ENCODE measurements around the gene TCEA2.
"Not testable (repeated sequence)": the region's sequence is repeated elsewhere in the genome, so short reads cannot be mapped to it uniquely, and the experiment has no call there.

The TCEA2 gene

GRCh38 chr20:64111841-64112641 lies 49.0 kb downstream of the TCEA2 start:
- no peak for DNase-seq

GRCh38 chr20:64112691-64113443 lies 49.9 kb downstream of the TCEA2 start:
- DNase-seq, result no peak

- DNase-seq, result no peak
Observed at GRCh38 chr20:64113444-64113775, 50.4 kb downstream of the TCEA2 start.

GRCh38 chr20:64113796-64114355 lies 50.9 kb downstream of the TCEA2 start:
- no peak for DNase-seq

DNA sequence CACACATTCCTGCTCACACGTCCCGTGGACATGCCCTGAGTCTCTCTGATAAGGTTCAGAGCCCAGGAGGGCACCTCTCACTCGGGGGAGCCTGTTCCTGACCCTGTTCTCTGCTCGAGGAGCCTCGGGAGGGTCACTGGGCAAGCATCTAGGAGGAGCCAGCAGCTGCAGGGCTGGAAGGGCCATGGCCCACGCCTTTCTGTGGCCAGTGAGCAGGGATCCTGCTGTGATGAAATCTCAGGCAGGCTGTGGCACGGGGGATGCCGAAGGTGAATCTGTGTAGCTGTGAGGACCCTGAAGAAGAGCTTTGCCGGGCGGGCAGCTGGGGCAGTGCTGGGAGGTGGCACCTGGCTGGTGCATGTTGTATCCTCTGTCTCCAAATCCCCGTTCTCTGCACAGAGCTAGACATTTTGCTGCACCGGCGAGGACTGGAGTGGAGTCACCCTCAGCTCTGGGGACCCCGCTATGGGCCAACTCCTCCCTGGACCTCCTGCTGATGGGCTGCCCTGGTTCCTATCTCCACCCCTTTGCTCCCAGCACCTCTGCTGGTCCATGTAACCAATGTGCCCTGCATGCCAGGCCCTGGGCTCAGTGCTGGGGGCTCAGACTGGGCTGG lies 51.5 kb downstream of the TCEA2 start:
- no peak for DNase-seq

DNA sequence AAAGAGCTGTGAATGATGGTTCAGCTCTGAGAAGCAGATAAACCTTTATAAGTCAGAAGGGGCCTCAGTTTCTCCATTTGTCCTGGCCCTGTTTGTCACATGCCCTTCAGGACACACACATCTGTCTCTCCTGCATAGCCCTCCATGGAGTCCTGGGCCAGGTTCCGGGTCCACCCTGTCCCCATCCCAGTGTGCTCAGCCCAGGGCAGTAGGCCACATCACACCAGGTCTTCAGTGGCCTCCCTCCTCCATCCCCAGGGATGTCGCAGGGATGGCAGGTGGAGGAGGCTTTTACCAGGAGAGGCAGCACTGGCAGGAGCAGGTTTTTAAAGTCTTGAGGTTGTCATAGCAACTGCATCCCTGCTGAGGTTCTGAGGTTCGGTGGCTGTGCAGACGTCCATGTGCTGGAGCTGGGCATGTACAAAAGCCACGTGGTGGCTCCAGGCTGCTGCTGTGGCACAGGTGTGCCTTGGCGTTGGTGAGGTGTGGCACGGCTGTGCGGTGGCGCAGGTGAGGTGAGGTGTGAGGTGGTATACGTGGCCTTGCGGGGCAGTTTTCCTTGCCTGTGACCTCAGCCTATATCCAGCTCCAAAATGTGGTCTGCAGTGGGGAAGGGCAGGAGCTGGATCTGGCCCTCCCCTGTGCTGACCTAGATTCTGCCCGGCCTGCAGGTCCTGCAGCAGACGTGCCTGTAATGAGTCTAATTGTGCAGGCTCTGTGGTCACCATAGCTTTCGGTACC lies 52.3 kb downstream of the TCEA2 start:
- DNase-seq, result no peak

GRCh38 chr20:64116016-64116415 lies 53.0 kb downstream of the TCEA2 start:
- no peak for DNase-seq

- DNase-seq, result no peak
Observed at GRCh38 chr20:64116541-64117431, 53.8 kb downstream of the TCEA2 start.

- DNase-seq, result not testable (repeated sequence)
Observed at GRCh38 chr20:64117432-64117777, 54.4 kb downstream of the TCEA2 start.

DNA sequence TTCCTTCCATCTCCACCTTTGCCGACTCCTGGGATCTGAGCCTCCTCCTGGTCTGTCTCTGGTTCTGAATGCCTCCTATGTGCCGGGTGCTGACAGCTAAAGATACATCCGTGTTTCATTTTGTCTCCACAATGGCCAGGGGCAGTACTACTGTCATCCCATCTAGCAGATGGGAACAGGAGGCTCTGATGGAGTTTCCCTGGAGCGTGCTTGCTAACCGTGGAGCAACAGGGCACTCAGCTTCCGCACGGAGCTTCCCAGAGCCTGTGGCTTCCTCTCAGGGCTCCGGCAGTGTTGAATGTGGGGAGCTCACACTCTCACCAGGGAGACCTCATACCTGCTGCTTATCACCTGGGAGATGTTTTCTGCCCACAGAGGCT lies 56.3 kb downstream of the TCEA2 start:
- no peak for DNase-seq

DNA sequence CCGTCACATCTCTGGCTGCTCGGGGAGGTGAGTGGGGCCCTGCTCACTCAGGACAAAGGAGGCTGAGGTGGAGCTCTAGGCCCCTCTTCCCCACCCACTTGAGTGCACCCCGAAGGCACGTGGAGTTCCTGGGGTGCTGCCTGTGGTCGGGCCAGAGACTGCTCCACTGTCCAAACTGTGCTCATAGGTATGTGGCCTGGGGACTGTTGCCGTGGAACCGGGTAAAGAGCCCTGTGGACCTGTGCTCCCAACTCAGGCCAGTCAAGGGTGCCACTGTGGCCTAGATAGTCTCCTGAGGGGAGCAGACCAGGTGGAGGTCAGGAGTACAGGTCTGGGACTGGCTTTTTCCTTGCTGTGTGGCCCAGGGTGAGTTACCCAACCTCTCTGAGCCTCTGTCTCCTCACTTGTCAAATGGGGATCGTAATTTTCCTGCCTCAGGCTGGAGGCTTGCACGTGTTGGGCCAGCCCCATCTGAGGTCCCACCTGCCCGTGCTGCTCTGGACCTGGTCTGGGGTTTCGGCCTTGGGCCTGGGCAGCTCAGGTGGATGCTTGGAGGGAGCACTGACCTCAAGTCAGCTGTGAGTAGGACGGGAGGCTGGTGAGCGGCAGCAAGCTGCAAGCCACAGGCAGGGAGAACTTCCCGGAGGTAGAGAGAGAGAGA lies 56.8 kb downstream of the TCEA2 start:
- DNase-seq, result no peak

GRCh38 chr20:64121586-64121985 lies 58.6 kb downstream of the TCEA2 start:
- no peak for DNase-seq

All from OCI-M1 (cell line).